Measurements from ENCODE around the gene ZNF598.
"Not testable (repeated sequence)": the region's sequence is repeated elsewhere in the genome, so short reads cannot be mapped to it uniquely, and the experiment has no call there.

ZNF598 gene

DNA sequence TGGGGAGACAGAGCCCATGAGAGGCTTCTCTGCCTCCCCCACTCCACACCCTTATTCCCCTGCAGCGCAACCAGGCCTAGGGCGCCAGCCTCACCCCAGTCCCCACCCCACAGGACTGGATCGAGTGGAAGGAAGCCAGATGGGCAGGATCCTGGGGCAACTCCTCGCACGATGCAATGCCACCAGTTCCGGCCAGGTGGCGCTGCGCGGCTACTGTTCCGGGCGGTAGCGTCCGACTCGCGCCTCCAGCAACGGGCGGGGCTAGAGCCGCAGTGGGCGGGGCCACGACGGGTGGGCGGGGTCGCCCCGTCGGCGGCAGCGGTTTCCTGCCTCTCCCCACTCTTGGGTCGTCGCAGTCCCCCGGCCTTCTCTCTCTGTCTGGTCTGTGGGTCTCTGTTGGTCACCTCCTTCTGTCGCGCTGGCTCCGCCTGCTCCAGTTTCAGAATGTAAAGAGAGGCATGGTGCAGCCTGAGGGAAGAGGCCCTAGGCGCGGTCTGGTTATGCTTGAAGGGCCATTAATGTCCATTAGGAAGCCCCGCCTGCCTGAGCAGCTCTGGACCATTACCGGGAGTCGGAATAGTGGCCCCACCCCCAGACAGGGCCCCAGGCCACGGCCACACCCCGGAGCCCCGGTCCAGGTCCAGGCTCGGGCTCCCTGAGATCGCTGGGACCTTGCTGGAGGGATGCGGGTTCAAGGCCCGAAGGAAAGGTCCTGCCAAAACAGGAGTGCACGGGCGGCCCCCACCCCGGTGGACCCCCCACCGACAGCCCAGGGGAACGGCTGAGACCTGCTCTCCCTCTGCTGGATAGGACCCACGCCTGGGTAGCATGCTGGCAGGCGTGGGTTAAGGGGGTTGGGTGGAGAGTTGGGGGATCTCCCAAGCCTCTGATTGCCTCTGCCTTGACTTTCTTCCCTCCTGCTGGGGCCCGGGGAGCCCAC lies 13.7 kb upstream of the ZNF598 start:
- TF ChIP-seq TAF1 (IDR thresholded peaks at IDR 0.05; ENCODE audit: borderline replicate concordance, low read depth, low read length) (no peak), POLR2AphosphoS5 (IDR thresholded peaks at IDR 0.05; ENCODE audit: low read depth, low read length) (no peak), POLR2A (IDR thresholded peaks at IDR 0.05; ENCODE audit: low read depth, low read length) (no peak; the same call in 1 of the 2 replicates)
- FAIRE-seq (peak; percentile 99), DNase-seq (ENCODE audit: insufficient read length) (peak; percentile 99)

DNA sequence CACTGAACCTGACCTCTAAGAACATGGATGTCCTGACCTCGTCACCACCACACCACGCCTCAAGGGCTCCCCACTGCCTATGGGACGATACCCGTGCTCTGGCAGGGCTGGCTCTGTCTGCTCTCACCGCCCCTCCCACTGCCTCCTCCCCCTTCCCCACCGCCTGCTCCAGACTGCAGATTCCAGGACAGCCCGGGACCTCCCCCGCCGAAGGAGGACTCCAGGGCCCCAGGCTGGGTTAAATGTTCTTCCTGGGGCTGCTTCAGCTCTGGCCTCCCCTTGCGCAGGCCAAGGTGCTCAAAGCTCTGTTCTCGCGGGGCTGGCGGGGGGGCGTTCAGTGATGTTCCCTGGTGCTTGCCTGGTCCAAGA lies 13.1 kb upstream of the ZNF598 start:
- no peak for TF ChIP-seq POLR2AphosphoS5 (IDR thresholded peaks at IDR 0.05; ENCODE audit: low read depth, low read length)
- no peak for TF ChIP-seq TAF1 (IDR thresholded peaks at IDR 0.05; ENCODE audit: borderline replicate concordance, low read depth, low read length)
- no peak for TF ChIP-seq POLR2A (IDR thresholded peaks at IDR 0.05; ENCODE audit: low read depth, low read length)
- DNase-seq (ENCODE audit: insufficient read length) = no peak

DNA sequence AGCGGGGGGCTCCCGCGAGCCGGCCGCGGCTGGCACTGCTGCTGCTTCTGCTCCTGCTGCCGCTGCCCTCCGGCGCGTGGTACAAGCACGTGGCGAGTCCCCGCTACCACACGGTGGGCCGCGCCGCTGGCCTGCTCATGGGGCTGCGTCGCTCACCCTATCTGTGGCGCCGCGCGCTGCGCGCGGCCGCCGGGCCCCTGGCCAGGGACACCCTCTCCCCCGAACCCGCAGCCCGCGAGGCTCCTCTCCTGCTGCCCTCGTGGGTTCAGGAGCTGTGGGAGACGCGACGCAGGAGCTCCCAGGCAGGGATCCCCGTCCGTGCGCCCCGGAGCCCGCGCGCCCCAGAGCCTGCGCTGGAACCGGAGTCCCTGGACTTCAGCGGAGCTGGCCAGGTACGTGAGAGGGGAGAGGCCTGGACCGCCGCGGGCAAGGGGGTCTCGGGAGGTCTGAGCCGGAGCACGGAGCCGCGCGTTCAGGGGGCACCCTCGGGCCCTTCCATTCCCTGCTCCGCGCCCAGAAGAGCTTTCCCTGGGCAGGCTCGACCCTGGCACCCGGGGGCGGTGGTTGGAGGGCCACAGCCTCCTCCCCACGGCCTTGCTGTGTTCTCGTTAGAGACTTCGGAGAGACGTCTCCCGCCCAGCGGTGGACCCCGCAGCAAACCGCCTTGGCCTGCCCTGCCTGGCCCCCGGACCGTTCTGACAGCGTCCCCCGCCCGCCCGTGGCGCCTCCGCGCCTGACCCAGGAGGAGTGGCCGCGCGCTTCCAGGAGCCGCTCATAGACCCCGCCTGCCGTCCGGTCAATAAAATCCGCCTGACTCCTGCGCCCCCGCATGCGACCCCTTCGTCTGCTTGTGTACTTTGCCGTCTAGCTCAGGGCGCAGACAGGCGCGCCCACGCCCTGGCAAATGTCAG lies 10.6 kb upstream of the ZNF598 start:
- FAIRE-seq (no peak), DNase-seq (ENCODE audit: insufficient read length) (no peak)
- TF ChIP-seq TAF1 (IDR thresholded peaks at IDR 0.05; ENCODE audit: borderline replicate concordance, low read depth, low read length) (no peak), POLR2AphosphoS5 (IDR thresholded peaks at IDR 0.05; ENCODE audit: low read depth, low read length) (no peak), POLR2A (IDR thresholded peaks at IDR 0.05; ENCODE audit: low read depth, low read length) (no peak)

More for the DNA sequence above, 13.1 kb upstream of the ZNF598 start:
- no peak for FAIRE-seq

- FAIRE-seq (no peak), DNase-seq (ENCODE audit: insufficient read length) (no peak)
- no peak for TF ChIP-seq TAF1 (IDR thresholded peaks at IDR 0.05; ENCODE audit: borderline replicate concordance, low read depth, low read length)
- no peak for TF ChIP-seq POLR2AphosphoS5 (IDR thresholded peaks at IDR 0.05; ENCODE audit: low read depth, low read length)
- TF ChIP-seq POLR2A (IDR thresholded peaks at IDR 0.05; ENCODE audit: low read depth, low read length) = no peak
These were observed 9.9 kb upstream of the ZNF598 start, which contains the start of gene NPW for GRCh38 chr16:2019518-2019920. Gene NPW (plus strand): TSS chr16:2019785.

DNA sequence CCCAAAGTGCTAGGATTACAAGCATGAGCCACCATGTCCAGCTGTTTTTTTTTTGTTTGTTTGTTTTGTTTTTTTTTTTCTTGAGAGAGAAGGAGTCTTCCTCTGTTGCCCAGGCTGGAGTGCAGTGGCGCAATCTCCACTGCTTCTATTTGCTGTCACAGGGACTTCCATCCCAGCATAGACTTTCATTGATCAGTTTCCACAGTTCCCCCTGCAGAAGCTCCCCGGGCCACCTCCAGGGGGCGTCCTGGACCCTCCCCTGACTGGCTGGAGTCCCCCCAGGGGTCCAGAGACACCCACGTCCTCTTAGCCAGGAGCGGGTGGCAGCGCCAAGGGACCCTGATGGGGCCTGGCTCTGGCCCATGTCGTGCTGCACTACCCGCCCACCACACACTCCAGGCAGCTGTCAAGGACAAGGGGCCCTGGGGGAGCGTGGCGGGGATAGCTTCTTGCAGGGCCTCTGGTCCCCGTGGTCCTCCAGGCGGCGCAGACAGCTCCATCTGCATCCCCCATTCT lies 6.8 kb upstream of the ZNF598 start:
- no peak for FAIRE-seq
- TF ChIP-seq TAF1 (IDR thresholded peaks at IDR 0.05; ENCODE audit: borderline replicate concordance, low read depth, low read length) (no peak), POLR2A (IDR thresholded peaks at IDR 0.05; ENCODE audit: low read depth, low read length) (no peak), POLR2AphosphoS5 (IDR thresholded peaks at IDR 0.05; ENCODE audit: low read depth, low read length) (no peak)
- DNase-seq (ENCODE audit: insufficient read length) = no peak

DNA sequence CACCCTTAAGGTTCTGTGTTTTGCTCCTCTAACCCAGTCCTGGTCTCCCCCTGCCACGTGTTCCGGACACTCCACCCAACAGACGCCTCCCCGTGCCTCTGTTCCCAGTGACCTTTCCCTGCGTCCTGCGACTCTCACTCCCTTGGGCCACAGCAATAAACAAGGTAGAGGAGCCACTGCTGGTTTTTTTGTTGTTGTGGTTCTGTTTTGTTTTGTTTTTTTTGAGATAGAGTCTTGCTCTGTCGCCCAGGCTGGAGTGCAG lies 6.3 kb upstream of the ZNF598 start:
- TF ChIP-seq TAF1 (IDR thresholded peaks at IDR 0.05; ENCODE audit: borderline replicate concordance, low read depth, low read length) = no peak
- TF ChIP-seq POLR2AphosphoS5 (IDR thresholded peaks at IDR 0.05; ENCODE audit: low read depth, low read length) = no peak
- no peak for TF ChIP-seq POLR2A (IDR thresholded peaks at IDR 0.05; ENCODE audit: low read depth, low read length)
- DNase-seq (ENCODE audit: insufficient read length) = no peak
- no peak for FAIRE-seq

DNA sequence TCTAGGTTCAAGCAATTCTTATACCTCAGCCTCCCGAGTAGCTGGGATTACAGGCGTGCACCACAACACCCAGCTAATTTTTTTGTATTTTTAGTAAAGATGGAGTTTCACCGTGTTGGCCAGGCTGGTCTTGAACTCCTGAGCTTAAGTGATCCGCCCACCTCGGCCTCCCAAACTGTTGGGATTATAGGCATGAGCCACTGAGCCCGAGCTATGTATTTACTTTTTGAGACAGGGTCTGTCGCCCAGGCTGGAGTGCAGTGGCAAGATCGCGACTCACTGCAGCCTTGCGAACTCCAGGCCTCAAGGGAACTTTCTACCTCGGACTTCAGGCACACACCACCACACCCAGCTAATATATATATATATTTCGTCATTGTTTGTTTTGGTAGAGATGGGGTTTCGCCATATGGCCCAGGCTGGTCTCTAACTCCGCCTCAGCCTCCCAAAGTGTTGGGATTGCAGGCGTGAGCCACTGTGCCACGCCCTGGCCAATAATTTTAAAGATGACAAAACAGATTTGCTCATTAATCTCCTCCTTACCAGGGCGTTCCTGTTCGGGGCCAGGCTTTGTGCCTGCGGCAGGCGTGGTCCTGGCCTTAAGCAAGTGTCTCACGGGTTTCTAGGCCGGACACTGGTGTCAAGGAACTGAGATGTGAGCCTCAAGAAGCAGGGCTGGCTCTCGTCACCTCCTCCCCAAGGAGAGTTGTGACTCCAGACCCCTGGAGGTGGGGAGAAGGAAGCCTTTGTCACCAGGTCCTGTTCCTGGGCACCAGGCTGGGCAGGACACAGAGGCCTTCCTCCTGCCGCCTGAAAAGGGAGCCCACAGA lies 5.7 kb upstream of the ZNF598 start:
- no peak for FAIRE-seq
- no peak for TF ChIP-seq POLR2AphosphoS5 (IDR thresholded peaks at IDR 0.05; ENCODE audit: low read depth, low read length)
- TF ChIP-seq POLR2A (IDR thresholded peaks at IDR 0.05; ENCODE audit: low read depth, low read length) = no peak

DNA sequence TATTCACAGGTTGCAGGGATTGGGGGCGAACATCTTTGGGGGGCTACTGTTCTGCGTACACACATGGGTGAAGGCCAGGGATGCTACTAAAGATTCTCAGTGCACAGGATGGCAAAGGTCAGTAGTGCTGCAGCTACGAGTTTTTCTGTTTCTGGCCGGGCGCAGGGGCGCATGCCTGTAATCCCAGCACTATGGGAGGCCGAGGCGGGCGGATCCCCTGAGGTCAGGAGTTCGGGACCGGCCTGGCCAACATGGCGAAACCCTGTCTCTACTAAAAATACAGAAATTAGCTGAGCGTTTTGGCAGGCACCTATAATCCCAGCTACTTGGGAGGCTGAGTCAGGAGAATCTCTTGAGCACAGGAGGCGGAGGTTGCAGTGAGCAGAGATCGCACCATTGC lies 3.9 kb upstream of the ZNF598 start:
- TF ChIP-seq TAF1 (IDR thresholded peaks at IDR 0.05; ENCODE audit: borderline replicate concordance, low read depth, low read length) (no peak), POLR2A (IDR thresholded peaks at IDR 0.05; ENCODE audit: low read depth, low read length) (no peak), POLR2AphosphoS5 (IDR thresholded peaks at IDR 0.05; ENCODE audit: low read depth, low read length) (no peak)
- FAIRE-seq = no peak

More for the DNA sequence above, 5.7 kb upstream of the ZNF598 start:
- DNase-seq (ENCODE audit: insufficient read length) = no peak

GRCh38 chr16:2011726-2012125 lies 2.1 kb upstream of the ZNF598 start:
- FAIRE-seq; DNase-seq (ENCODE audit: insufficient read length): not testable (repeated sequence)

More for the DNA sequence above, 3.9 kb upstream of the ZNF598 start:
- DNase-seq (ENCODE audit: insufficient read length) = no peak

GRCh38 chr16:2009164-2009711 lies 383 bp downstream of the ZNF598 start:
- no peak for FAIRE-seq
- peak; percentile 61 for DNase-seq (ENCODE audit: insufficient read length)

More at GRCh38 chr16:2009164-2009711, 383 bp downstream of the ZNF598 start:
- TF ChIP-seq TAF1 (IDR thresholded peaks at IDR 0.05; ENCODE audit: borderline replicate concordance, low read depth, low read length) (no peak), POLR2A (IDR thresholded peaks at IDR 0.05; ENCODE audit: low read depth, low read length) (no peak)
